Dermis microvascular lymphatic vessel endothelial cell (primary cell): ENCODE measurements around the gene ZDHHC8. TPM values are rescaled to one million over a fixed set of nuclear protein-coding genes. Genes with fewer than 3 reads are reported as not detected.

Experiments
- DNase-seq, 2 donors: peaks; one replicate each; pipeline versions ENCODE4 v3.0.0 to v3.0.0-alpha.2; 2010; ENCODE audit warnings: low read depth in 2 of 2
- total RNA-seq: library from RNA; depleted of rRNA; stranded (reverse); fragments of >200 nt; gene quantifications from 2 replicates; pipeline ENCODE4 v1.2.1, GENCODE V29; 2014

The ZDHHC8 gene
- 3.0 and 10.7 TPM in 2 replicates for total RNA-seq

GRCh38 chr22:20131597-20131858, at the start of gene ZDHHC8:
Gene ZDHHC8, plus strand, starts transcription at chr22:20131804. Its CDS starts 144 bp downstream, at chr22:20131948.
- DNase-seq, result peak in 1 of 2 donors; percentile 48

DNA sequence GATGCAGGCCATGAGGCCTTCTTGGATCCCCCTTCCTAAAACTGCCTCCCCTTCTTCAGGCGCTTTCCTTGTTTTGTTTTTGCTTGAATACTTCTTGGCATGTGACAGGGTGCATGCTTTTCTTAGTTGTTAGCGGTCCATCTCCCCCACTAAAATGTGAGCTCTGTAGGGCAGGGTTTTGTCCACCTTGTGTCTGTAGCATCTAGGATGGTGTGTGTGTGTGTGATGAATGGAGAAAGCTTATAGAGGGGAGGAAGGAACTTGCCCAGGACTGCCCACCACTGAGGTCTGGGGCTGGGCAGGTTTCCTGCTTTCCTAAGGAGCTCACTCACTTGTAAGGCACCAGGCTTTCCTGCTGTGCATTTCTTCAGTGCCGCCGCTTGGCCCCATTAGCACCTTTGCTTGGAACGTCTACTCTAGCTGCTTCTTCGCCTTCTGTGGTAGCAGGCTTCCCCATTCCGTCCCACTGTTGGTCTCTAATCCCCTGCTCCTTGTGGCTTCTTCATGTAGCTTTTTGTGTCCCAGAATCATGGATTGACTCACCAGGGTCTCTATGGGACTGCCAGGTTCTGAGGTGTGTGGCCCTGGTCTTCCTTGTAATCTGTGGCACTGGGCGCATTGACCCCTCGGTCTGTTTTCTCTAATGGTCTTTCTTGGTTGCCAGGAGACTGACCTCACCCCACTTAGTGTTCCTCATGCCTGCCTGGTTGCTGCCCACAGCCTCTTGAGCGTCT, 48.3 kb upstream of the ZDHHC8 start:
- DNase-seq, result no peak

DNA sequence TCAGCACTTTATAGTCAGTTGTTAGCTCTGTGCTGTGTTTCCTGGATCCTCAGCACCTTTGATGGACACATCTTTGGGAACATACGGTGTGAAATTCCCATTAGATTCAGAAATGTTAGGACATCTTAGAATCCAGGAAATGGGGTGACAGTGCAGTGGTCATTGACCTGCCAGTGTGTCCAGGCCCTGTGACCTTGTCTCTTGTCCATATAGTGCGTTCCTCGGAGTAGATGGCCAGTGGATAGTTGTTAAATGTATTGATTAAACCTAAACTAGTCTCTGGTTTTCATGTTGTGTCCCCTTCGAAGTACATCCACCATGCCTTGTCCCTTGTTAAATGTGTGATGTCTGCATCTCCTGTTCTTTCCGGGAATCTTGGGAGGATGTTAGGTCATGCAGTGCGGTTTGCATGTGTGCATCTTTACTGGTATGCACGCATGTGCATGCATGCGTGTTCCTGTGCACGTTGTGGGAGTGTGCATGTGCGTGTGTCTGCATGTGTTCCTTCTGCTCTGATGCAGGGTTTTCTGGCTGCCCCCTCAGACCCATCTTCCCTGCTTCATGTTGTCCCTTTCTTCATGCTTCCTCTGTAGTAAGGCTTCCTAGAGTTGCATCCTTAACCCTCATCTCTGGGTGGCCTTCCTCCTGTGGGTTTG, 47.6 kb upstream of the ZDHHC8 start:
- DNase-seq, result no peak

DNA sequence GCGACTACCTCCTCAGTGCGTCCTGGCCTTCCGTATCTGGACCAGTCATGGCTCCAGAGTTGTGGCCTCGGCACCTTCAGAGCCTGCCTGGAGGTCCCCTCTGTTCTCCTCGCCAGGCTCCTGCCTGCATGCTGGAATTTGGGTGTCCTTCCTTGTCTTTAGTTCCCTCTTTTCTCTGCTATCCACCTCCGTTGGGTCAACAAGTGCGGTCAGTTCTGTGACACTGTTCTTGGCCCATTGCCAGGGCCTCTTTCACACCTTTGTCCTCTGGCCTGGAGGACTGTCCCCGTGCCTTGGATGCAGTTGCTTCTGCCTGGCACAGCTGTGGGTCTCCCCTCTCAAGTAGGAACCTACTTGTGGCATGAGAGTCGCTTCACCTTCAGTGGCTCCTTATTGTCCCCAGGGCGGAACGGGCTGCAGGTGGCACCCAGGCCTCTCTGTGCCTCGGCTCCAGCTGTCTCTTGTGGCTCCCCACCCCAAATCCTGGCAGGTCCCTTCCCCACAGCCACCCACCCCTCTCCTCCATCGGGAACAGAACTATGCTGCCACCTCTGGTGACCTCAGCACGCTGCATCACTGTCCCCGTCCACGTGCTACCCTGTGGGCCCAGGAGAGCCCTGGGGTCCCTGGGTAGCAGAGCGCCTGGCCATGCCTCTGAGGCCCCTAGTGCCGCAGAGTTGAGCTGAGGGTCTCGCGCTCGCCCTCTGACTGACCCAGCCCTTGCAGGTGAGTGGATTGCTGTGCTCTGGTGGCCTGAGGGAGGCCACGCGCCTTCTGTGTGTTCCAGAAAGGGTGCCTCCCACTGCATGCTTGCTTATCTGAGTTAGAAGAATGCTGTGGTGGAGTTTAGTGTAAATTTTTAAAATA, 46.8 kb upstream of the ZDHHC8 start:
- DNase-seq, result peak in 1 of 2 donors; percentile 17

GRCh38 chr22:20085651-20086050, 46.0 kb upstream of the ZDHHC8 start:
- DNase-seq, result no peak

DNA sequence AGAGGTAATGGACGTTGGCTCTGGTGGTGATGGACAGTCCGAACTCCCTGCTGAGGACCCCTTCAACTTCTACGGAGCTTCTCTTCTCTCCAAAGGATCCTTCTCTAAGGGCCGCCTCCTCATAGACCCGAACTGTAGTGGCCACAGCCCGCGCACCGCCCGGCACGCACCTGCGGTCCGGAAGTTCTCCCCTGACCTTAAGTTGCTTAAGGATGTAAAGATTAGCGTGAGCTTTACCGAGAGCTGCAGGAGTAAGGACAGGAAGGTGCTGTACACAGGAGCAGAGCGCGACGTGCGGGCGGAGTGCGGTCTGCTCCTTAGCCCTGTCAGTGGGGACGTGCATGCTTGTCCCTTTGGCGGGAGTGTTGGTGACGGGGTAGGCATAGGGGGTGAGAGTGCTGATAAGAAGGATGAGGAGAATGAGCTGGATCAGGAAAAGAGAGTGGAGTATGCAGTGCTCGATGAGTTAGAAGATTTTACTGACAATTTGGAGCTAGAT, 45.5 kb upstream of the ZDHHC8 start:
- no peak for DNase-seq

DNA sequence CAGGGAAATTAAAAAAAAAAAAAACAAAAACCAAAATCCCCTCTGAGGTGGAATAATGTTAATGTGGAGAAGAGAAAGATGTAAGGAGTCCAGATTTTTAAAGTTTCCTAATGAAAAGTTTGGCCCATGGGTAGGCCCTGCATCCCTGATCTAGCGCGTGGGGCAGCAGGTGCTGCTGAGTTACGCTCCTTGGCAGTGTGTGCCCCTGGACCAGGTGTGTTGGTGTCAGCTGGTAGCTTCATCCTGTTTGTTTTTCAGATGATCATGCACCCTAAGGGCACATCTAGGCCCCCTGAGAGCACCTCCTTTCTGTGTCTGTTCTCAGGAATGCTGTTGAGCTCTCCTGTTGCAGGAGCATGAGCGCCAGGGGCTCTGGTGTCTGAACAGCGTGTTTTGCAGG, 44.8 kb upstream of the ZDHHC8 start:
- DNase-seq, result no peak

- no peak for DNase-seq
Observed at GRCh38 chr22:20087319-20088262, 44.0 kb upstream of the ZDHHC8 start.

GRCh38 chr22:20088263-20088648, 43.3 kb upstream of the ZDHHC8 start:
- DNase-seq, result no peak

- no peak for DNase-seq
Observed at GRCh38 chr22:20089226-20089976, 42.2 kb upstream of the ZDHHC8 start.

DNA sequence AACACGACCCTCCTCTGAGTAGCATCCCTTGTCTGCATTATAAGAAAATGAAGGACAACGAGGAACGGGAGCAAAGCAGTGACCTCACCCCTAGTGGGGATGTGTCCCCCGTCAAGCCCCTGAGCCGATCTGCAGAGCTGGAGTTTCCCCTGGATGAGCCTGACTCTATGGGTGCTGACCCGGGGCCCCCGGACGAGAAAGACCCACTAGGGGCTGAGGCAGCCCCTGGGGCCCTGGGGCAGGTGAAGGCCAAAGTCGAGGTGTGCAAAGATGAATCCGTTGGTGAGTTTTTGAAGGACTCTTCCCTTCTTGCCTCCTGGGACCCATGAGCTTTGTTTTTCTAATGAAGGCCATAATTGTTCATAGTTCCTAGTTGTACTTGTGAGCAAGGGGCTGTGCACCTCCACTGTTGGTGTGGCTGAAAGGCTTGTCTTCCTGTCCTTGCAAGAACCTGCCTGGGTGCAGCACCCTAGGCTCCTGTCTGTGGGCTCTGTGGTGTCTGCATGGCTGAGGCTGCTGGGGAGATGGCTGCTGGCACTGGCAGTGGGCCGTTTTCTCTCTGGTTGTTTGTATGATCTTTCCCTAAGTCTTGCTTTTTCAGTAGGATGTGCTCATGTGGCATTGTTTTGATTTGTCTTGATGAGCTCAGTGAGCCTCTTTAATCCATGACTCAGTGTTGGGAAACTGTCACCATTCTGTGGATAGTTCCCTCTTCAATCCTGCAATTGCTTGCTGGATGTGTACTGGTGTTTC, 41.5 kb upstream of the ZDHHC8 start:
- no peak for DNase-seq

- no peak for DNase-seq
Observed at GRCh38 chr22:20090730-20091240, 40.8 kb upstream of the ZDHHC8 start.

- no peak for DNase-seq
Observed at GRCh38 chr22:20091690-20092476, 39.7 kb upstream of the ZDHHC8 start.

GRCh38 chr22:20092477-20092854, 39.1 kb upstream of the ZDHHC8 start:
- DNase-seq, result no peak

DNA sequence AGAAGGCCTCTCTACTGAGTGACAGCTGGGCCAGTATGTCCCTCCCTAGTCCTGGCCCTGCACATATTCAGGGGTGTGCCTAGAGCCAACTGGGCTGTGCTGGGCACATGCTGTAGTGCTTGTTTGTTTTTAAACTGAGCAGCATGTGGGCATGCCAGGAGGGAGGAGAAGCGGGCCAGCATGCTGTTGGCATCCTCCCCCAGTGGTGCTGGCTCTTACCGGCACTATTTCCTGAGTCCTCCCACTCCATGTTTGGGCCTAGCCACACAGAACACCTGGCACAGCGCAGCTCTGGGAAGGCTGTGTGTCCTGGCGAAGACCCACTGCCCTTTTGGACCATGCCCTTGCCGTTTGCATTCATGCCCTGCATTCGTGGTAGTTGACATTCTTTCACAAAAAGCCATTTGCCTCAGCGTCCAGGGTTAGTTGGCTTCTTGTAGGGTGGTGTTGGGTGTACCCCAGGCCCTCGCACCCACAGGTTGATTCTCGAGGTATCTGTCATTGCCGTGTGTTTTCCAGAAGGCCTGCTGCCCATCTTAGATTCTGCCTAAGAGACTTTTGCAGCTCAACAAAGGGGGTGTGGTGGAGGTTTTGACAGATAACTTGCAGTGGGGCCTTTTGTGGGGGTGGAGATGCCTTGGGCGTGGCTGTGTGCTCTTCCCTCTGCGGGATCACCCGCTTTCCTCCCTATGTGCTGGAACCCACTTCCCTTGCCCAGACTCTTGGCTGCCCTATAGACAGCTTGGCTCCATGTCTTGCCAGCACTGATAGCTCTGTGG, 38.0 kb upstream of the ZDHHC8 start:
- no peak for DNase-seq

GRCh38 chr22:20094197-20094807, 37.3 kb upstream of the ZDHHC8 start:
- DNase-seq, result no peak

GRCh38 chr22:20095521-20095920, 36.1 kb upstream of the ZDHHC8 start:
- no peak for DNase-seq
